WTC11 (cell line): ENCODE results near the gene P3R3URF.

Experiments
- ATF2 ChIP-seq: sonication (generic); formaldehyde crosslinking; IDR thresholded peaks from 2 replicates; pipeline ENCODE4 v1.8.1; 2022; ENCODE audit warnings: low read depth, missing genetic modification reagents, borderline replicate concordance
- CREM ChIP-seq: sonication (generic); formaldehyde crosslinking; IDR thresholded peaks from 2 replicates; pipeline ENCODE4 v1.8.1; 2022; ENCODE audit warnings: mild to moderate bottlenecking, missing genetic modification reagents, moderate library complexity
- ELF4 ChIP-seq: sonication (generic); formaldehyde crosslinking; IDR thresholded peaks from 2 replicates; pipeline ENCODE4 v1.8.1; 2022; ENCODE audit warnings: low read depth, mild to moderate bottlenecking, moderate library complexity, missing genetic modification reagents
- FOXJ3 ChIP-seq: sonication (generic); formaldehyde crosslinking; IDR thresholded peaks from 2 replicates; pipeline ENCODE4 v1.9.0; 2021; ENCODE audit warnings: missing genetic modification reagents, mild to moderate bottlenecking, borderline replicate concordance
- FOXK1 ChIP-seq: sonication (generic); formaldehyde crosslinking; IDR thresholded peaks from 2 replicates; pipeline ENCODE4 v1.8.0; 2022; ENCODE audit warnings: mild to moderate bottlenecking, moderate library complexity, missing genetic modification reagents
- MYBL2 ChIP-seq: sonication (generic); formaldehyde crosslinking; IDR thresholded peaks from 2 replicates; pipeline ENCODE4 v1.8.1; 2023; ENCODE audit warnings: mild to moderate bottlenecking, moderate library complexity, missing genetic modification reagents
- NR2C2 ChIP-seq: sonication (generic); formaldehyde crosslinking; IDR thresholded peaks from 2 replicates; pipeline ENCODE4 v1.8.0; 2022; ENCODE audit warnings: mild to moderate bottlenecking, missing genetic modification reagents
- SMAD4 ChIP-seq: sonication (generic); formaldehyde crosslinking; IDR thresholded peaks from 2 replicates; pipeline ENCODE4 v1.8.0; 2022; ENCODE audit warnings: mild to moderate bottlenecking, missing genetic modification reagents
- TCF7 ChIP-seq: sonication (generic); formaldehyde crosslinking; IDR thresholded peaks from 2 replicates; pipeline ENCODE4 v1.8.0; 2022; ENCODE audit warnings: mild to moderate bottlenecking, low read depth, missing genetic modification reagents, moderate library complexity
- TEAD4 ChIP-seq: sonication (generic); formaldehyde crosslinking; IDR thresholded peaks from 2 replicates; pipeline ENCODE4 v1.8.0; 2022; ENCODE audit warnings: mild to moderate bottlenecking, missing genetic modification reagents
- ZBTB21 ChIP-seq: sonication (generic); formaldehyde crosslinking; IDR thresholded peaks from 2 replicates; pipeline ENCODE4 v1.8.1; 2023; ENCODE audit warnings: mild to moderate bottlenecking, missing genetic modification reagents, borderline replicate concordance
- TF ChIP-seq, protein P1 (sequence below): sonication (generic); formaldehyde crosslinking; IDR thresholded peaks from 2 replicates; pipeline ENCODE4 v1.8.0; 2022; ENCODE audit warnings: mild to moderate bottlenecking, missing genetic modification reagents
- TF ChIP-seq, protein P2 (sequence below): fragments of 200-600 bp; IDR thresholded peaks from 2 replicates; pipeline ENCODE4 v1.8.0; 2022; ENCODE audit warnings: antibody characterized with exemption
- TF ChIP-seq, protein P3 (sequence below): sonication (generic); formaldehyde crosslinking; IDR thresholded peaks from 2 replicates; pipeline ENCODE4 v1.8.1; 2023; ENCODE audit warnings: mild to moderate bottlenecking, missing genetic modification reagents

GRCh38 chr1:46130606-46131005, 45.7 kb downstream of the P3R3URF start:
- TF ChIP-seq, protein P1, sequence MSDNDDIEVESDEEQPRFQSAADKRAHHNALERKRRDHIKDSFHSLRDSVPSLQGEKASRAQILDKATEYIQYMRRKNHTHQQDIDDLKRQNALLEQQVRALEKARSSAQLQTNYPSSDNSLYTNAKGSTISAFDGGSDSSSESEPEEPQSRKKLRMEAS, result no peak
- no peak for TF ChIP-seq SMAD4
- TF ChIP-seq CREM (CRISPR knock-in tag), result no peak
- TF ChIP-seq, protein P2, sequence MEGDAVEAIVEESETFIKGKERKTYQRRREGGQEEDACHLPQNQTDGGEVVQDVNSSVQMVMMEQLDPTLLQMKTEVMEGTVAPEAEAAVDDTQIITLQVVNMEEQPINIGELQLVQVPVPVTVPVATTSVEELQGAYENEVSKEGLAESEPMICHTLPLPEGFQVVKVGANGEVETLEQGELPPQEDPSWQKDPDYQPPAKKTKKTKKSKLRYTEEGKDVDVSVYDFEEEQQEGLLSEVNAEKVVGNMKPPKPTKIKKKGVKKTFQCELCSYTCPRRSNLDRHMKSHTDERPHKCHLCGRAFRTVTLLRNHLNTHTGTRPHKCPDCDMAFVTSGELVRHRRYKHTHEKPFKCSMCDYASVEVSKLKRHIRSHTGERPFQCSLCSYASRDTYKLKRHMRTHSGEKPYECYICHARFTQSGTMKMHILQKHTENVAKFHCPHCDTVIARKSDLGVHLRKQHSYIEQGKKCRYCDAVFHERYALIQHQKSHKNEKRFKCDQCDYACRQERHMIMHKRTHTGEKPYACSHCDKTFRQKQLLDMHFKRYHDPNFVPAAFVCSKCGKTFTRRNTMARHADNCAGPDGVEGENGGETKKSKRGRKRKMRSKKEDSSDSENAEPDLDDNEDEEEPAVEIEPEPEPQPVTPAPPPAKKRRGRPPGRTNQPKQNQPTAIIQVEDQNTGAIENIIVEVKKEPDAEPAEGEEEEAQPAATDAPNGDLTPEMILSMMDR, result no peak
- TF ChIP-seq FOXK1 (CRISPR knock-in tag), result no peak
- no peak for TF ChIP-seq ELF4
- TF ChIP-seq TEAD4, result no peak
- TF ChIP-seq MYBL2 (CRISPR knock-in tag), result no peak
- TF ChIP-seq NR2C2 (CRISPR knock-in tag), result no peak
- TF ChIP-seq FOXJ3 (CRISPR knock-in tag), result no peak
- TF ChIP-seq ZBTB21, result no peak
- TF ChIP-seq TCF7 (CRISPR knock-in tag), result no peak
- TF ChIP-seq, protein P3, sequence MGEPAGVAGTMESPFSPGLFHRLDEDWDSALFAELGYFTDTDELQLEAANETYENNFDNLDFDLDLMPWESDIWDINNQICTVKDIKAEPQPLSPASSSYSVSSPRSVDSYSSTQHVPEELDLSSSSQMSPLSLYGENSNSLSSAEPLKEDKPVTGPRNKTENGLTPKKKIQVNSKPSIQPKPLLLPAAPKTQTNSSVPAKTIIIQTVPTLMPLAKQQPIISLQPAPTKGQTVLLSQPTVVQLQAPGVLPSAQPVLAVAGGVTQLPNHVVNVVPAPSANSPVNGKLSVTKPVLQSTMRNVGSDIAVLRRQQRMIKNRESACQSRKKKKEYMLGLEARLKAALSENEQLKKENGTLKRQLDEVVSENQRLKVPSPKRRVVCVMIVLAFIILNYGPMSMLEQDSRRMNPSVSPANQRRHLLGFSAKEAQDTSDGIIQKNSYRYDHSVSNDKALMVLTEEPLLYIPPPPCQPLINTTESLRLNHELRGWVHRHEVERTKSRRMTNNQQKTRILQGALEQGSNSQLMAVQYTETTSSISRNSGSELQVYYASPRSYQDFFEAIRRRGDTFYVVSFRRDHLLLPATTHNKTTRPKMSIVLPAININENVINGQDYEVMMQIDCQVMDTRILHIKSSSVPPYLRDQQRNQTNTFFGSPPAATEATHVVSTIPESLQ (CRISPR knock-in tag), result no peak
- no peak for TF ChIP-seq ATF2
